ENCODE results near the gene DOCK3.

GRCh38 chr3:51002495-51002894, 327.8 kb downstream of the DOCK3 start:
- no peak for TF ChIP-seq CTCF (IDR thresholded peaks at IDR 0.05)
- no peak for TF ChIP-seq ZSCAN18 (CRISPR knock-in tag; IDR thresholded peaks at IDR 0.05)
- TF ChIP-seq TCF7 (CRISPR knock-in tag; IDR thresholded peaks at IDR 0.05; ENCODE audit: low read depth), result no peak
- TF ChIP-seq ATF6 (CRISPR knock-in tag; IDR thresholded peaks at IDR 0.05), result no peak
- TF ChIP-seq MAX (CRISPR knock-in tag; IDR thresholded peaks at IDR 0.05), result no peak
- no peak for TF ChIP-seq FOXP1 (CRISPR knock-in tag; IDR thresholded peaks at IDR 0.05; ENCODE audit: borderline replicate concordance)
- TF ChIP-seq RELA (CRISPR knock-in tag; IDR thresholded peaks at IDR 0.05; ENCODE audit: borderline replicate concordance), result no peak
- no peak for TF ChIP-seq ZNF281 (CRISPR knock-in tag; IDR thresholded peaks at IDR 0.05)
- TF ChIP-seq CREM (CRISPR knock-in tag; IDR thresholded peaks at IDR 0.05), result no peak
- no peak for TF ChIP-seq CREB1 (CRISPR knock-in tag; IDR thresholded peaks at IDR 0.05)
- no peak for TF ChIP-seq ESRRA (CRISPR knock-in tag; IDR thresholded peaks at IDR 0.05; ENCODE audit: borderline replicate concordance)
- TF ChIP-seq ZNF423 (CRISPR knock-in tag; IDR thresholded peaks at IDR 0.05), result no peak
- TF ChIP-seq E2F4 (CRISPR knock-in tag; IDR thresholded peaks at IDR 0.05; ENCODE audit: borderline replicate concordance, low read depth), result no peak
- no peak for TF ChIP-seq NFE2L1 (CRISPR knock-in tag; IDR thresholded peaks at IDR 0.05)

All from WTC11 (cell line).